HG03354 (cell line): ENCODE measurements around the gene IL1A.

Experiments
- ATAC-seq: cut with Tn5 transposase; IDR thresholded peaks from one replicate; pipeline ENCODE4 v1.9.1; 2021; ENCODE audit warnings: mild to moderate bottlenecking; ENCODE audit not compliant: unreplicated experiment, poor library complexity, severe bottlenecking

IL1A gene

GRCh38 chr2:112794841-112795240, 10.5 kb upstream of the IL1A start:
- ATAC-seq, result no peak

- no peak for ATAC-seq
Measured at GRCh38 chr2:112794131-112794733, 9.9 kb upstream of the IL1A start.

- no peak for ATAC-seq
Measured at GRCh38 chr2:112793449-112793978, 9.2 kb upstream of the IL1A start.

- ATAC-seq, result no peak
Measured at GRCh38 chr2:112792419-112792818, 8.1 kb upstream of the IL1A start.

- no peak for ATAC-seq
Measured at GRCh38 chr2:112791693-112792230, 7.5 kb upstream of the IL1A start.

- no peak for ATAC-seq
Measured at GRCh38 chr2:112791019-112791418, 6.7 kb upstream of the IL1A start.

GRCh38 chr2:112790305-112790704, 6.0 kb upstream of the IL1A start:
- no peak for ATAC-seq

- ATAC-seq, result no peak
Measured at GRCh38 chr2:112789186-112789585, 4.9 kb upstream of the IL1A start.

GRCh38 chr2:112788653-112789052, 4.4 kb upstream of the IL1A start:
- no peak for ATAC-seq

- no peak for ATAC-seq
Measured at GRCh38 chr2:112787729-112788393, 3.6 kb upstream of the IL1A start.

GRCh38 chr2:112787294-112787693, 3.0 kb upstream of the IL1A start:
- no peak for ATAC-seq

- no peak for ATAC-seq
Measured at GRCh38 chr2:112783187-112783714, 1.0 kb downstream of the IL1A start.

GRCh38 chr2:112782234-112782799, 2.0 kb downstream of the IL1A start:
- ATAC-seq, result peak; percentile 85

- ATAC-seq, result no peak
Measured at GRCh38 chr2:112779598-112779997, 4.7 kb downstream of the IL1A start.

GRCh38 chr2:112777036-112777435, 7.3 kb downstream of the IL1A start:
- no peak for ATAC-seq

GRCh38 chr2:112776113-112776512, 8.2 kb downstream of the IL1A start:
- no peak for ATAC-seq

GRCh38 chr2:112774536-112775285, 9.6 kb downstream of the IL1A start:
- no peak for ATAC-seq

- ATAC-seq, result no peak
Measured at GRCh38 chr2:112773556-112773955, 10.7 kb downstream of the IL1A start.

GRCh38 chr2:112772911-112773475, 11.3 kb downstream of the IL1A start:
- ATAC-seq, result no peak

- ATAC-seq, result no peak
Measured at GRCh38 chr2:112772322-112772721, 12.0 kb downstream of the IL1A start.
